ENCODE measurements around the gene KRTAP5-3. TPM values are rescaled to one million over a fixed set of nuclear protein-coding genes. Genes with fewer than 3 reads are reported as not detected.

Gene KRTAP5-3
- total RNA-seq, 3 donors from 2014 or later, result not detected

DNA sequence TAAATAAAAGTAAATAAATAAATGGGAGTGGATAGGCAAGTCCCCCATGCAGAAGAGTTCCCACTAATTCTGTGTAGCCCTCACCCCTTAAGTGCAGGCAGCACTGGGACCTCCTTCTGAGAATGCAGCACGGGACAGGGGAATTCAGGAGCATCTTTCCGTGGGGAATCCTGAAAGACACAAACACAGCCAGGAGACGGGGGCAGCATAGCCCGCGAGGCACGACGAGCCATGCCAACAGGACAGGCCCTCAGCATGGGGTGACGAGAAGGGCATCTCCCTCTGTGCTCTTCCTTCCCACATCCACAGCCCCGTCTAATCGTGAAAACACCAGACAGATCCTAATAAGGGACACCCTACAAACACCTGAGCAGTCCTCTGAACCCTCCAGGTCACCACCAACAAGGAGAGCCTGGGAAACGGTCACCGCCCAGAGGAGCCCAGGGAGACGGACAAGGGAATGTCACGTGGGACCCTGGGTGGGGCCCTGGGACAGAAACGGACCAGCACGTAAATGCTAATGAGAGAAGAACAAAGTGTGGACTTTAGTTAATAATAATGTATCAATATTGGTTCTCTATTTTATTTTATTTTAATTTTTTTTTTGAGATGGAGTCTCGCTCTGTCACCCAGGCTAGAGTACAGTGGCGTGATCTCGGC lies 28.2 kb upstream of the KRTAP5-3 start:
- H3K9me3 ChIP-seq, result no peaks in the 10 kb centered on the region
- intact Hi-C loops (cut with DNase I, micrococcal nuclease), result no loop called here
- ATAC-seq (no peak), DNase-seq (no peak)
- no peaks in the 10 kb centered on the region for H3K36me3 ChIP-seq (ENCODE audit: low read depth)
- H3K4me1 ChIP-seq (ENCODE audit: low read depth), result peaks cover 16% of the 10 kb centered on the region
- TF ChIP-seq, protein P1, sequence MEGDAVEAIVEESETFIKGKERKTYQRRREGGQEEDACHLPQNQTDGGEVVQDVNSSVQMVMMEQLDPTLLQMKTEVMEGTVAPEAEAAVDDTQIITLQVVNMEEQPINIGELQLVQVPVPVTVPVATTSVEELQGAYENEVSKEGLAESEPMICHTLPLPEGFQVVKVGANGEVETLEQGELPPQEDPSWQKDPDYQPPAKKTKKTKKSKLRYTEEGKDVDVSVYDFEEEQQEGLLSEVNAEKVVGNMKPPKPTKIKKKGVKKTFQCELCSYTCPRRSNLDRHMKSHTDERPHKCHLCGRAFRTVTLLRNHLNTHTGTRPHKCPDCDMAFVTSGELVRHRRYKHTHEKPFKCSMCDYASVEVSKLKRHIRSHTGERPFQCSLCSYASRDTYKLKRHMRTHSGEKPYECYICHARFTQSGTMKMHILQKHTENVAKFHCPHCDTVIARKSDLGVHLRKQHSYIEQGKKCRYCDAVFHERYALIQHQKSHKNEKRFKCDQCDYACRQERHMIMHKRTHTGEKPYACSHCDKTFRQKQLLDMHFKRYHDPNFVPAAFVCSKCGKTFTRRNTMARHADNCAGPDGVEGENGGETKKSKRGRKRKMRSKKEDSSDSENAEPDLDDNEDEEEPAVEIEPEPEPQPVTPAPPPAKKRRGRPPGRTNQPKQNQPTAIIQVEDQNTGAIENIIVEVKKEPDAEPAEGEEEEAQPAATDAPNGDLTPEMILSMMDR (IDR thresholded peaks at IDR 0.05), result no peak
- no peak overlapping the region for H3K4me3 ChIP-seq

DNA sequence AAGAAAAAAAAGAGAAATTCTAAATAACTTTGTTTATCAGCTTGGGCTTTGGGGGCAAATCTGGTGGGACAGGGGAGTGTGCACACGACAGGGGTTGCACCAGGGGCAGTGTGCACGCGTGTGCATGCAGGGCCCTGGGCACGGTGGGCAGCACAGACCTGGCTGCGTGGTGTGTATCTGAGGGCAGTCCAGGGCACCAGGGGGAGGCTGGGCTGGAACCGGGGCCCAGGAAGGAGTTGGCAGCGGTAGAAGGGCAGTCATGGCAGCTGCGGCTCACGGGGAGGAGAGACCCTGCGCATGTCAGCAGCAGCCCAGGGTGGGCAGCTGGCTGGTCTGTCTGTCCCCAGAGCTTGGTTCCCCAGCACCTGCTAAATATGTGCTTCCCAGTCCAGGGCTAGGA lies 25.6 kb upstream of the KRTAP5-3 start:
- Histone ChIP-seq H3K4me3 (no peak overlapping the region), H3K36me3 (ENCODE audit: low read depth) (no peaks in the 10 kb centered on the region), H3K9me3 (no peaks in the 10 kb centered on the region), H3K4me1 (ENCODE audit: low read depth) (peaks cover 7% of the 10 kb centered on the region)
- no peak for ATAC-seq
- DNase-seq, result no peak
- intact Hi-C loops (cut with DNase I, micrococcal nuclease), result no loop called here
- TF ChIP-seq, protein P1 (IDR thresholded peaks at IDR 0.05), result no peak

DNA sequence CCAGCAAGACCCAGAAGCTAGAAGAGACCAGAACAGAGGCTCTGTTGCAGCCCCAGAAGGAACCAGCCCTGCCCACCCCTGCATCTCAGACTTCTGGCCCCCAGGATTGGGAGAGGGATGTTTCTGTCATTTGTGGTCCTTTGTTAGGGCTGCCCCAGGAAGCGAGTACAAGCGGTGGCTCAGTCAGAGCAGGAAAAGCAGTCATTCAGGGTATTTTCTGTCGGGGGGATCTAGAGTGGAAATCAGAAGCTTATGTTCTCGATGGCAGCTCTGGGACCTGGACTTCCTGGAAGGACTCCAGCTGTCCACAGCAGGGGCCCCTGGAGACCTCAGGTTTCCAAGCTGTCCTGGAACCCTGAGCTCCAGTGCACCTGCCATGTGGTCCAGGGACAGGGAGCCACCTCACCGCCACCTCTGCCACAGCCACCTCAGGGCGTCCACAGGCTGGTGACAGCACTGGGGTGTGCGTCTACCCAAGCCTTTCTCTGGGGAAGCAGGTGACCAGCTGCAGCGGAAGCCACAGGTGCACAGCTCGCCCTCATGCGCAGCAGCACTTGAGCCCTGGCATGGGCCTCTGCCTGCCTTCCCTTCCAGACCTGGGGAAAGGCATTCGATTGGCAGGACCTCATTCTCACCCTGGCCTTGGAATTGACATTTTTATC lies 23.9 kb upstream of the KRTAP5-3 start:
- Histone ChIP-seq H3K36me3 (ENCODE audit: low read depth) (no peaks in the 10 kb centered on the region), H3K4me1 (ENCODE audit: low read depth) (peaks cover 5% of the 10 kb centered on the region), H3K9me3 (no peaks in the 10 kb centered on the region), H3K4me3 (no peak overlapping the region)
- TF ChIP-seq, protein P1 (IDR thresholded peaks at IDR 0.05), result no peak
- ATAC-seq, result no peak
- intact Hi-C loops (cut with DNase I, micrococcal nuclease), result no loop called here
- DNase-seq, result no peak

DNA sequence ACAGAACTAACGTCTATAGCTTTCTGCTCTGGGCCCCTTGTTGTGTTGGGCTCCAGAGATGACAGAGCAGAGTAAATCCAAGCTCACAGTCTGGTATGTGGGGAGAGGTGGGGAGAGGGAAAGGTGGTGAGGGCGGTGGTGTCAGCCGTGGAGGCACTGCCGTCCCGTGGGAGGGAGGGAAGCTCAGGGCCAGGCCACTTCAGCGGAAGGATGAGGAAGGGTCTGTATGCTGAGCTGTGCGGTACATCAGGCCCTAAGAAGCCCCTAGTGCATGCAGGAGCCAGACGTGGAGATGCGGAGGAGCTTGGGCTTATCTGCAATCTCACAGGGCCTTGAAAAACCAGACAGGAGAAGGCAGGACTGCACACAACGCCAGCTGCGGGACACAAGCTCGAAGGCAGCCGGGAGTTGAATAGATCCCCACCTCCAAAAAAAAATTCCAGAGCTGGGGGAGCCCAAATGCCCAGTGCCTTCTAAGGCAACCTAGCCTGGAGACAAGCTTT lies 22.9 kb upstream of the KRTAP5-3 start:
- ATAC-seq (no peak), DNase-seq (no peak)
- no peak overlapping the region for H3K4me3 ChIP-seq
- H3K4me1 ChIP-seq (ENCODE audit: low read depth), result peaks cover 5% of the 10 kb centered on the region
- TF ChIP-seq, protein P1 (IDR thresholded peaks at IDR 0.05), result no peak
- H3K9me3 ChIP-seq, result no peaks in the 10 kb centered on the region
- intact Hi-C loops (cut with DNase I, micrococcal nuclease), result no loop called here
- H3K36me3 ChIP-seq (ENCODE audit: low read depth), result no peaks in the 10 kb centered on the region

DNA sequence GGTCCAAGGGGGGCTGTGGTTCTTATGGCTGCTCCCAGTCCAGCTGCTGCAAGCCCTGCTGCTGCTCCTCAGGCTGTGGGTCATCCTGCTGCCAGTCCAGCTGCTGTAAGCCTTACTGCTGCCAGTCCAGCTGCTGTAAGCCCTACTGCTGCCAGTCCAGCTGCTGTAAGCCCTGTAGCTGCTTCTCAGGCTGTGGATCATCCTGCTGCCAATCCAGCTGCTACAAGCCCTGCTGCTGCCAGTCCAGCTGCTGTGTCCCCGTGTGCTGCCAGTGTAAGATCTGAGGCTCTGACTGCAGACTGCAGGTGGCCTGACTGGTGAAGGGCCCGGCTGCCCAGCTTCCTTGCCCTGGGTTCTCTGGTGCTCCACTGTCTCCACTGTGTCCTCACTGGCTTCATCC lies 22.0 kb upstream of the KRTAP5-3 start:
- intact Hi-C loops (cut with DNase I, micrococcal nuclease), result no loop called here

More for the DNA sequence above, 22.0 kb upstream of the KRTAP5-3 start:
- DNase-seq (no peak), ATAC-seq (no peak)
- Histone ChIP-seq H3K4me1 (ENCODE audit: low read depth) (peaks cover 5% of the 10 kb centered on the region), H3K4me3 (no peak overlapping the region), H3K36me3 (ENCODE audit: low read depth) (no peaks in the 10 kb centered on the region), H3K9me3 (no peaks in the 10 kb centered on the region)
- TF ChIP-seq, protein P1 (IDR thresholded peaks at IDR 0.05), result no peak
